NOMO-1 (cell line): ENCODE data around the gene SLC6A18.
"Not testable (repeated sequence)": the region's sequence is repeated elsewhere in the genome, so short reads cannot be mapped to it uniquely, and the experiment has no call there.

Experiments
- DNase-seq, 2 experiments: peaks; one replicate each; lab custom pipeline; 2025; ENCODE audit not compliant: unreplicated experiment in 2 of 2; lab: John Stamatoyannopoulos, UW

SLC6A18 gene

GRCh38 chr5:1270426-1270825, 45.2 kb downstream of the SLC6A18 start:
- DNase-seq, result no peak

GRCh38 chr5:1270933-1271914, 46.0 kb downstream of the SLC6A18 start:
- DNase-seq, result no peak

- DNase-seq, result no peak
Measured at GRCh38 chr5:1272201-1272600, 47.0 kb downstream of the SLC6A18 start.

GRCh38 chr5:1273745-1274144, 48.6 kb downstream of the SLC6A18 start:
- no peak for DNase-seq

GRCh38 chr5:1274471-1274870, 49.3 kb downstream of the SLC6A18 start:
- no peak for DNase-seq

- not testable (repeated sequence) for DNase-seq
Measured at GRCh38 chr5:1275397-1276391, 50.5 kb downstream of the SLC6A18 start.

- no peak for DNase-seq
Measured at GRCh38 chr5:1276930-1277329, 51.7 kb downstream of the SLC6A18 start.

GRCh38 chr5:1277331-1277730, 52.1 kb downstream of the SLC6A18 start:
- no peak for DNase-seq

- DNase-seq, result no peak
Measured at GRCh38 chr5:1277781-1278180, 52.6 kb downstream of the SLC6A18 start.

- no peak for DNase-seq
Measured at GRCh38 chr5:1278216-1278615, 53.0 kb downstream of the SLC6A18 start.

- no peak for DNase-seq
Measured at GRCh38 chr5:1278656-1279442, 53.7 kb downstream of the SLC6A18 start.

- DNase-seq, result no peak
Measured at GRCh38 chr5:1279443-1280151, 54.4 kb downstream of the SLC6A18 start.

GRCh38 chr5:1280177-1281037, 55.2 kb downstream of the SLC6A18 start:
- DNase-seq, result no peak

GRCh38 chr5:1281038-1281882, 56.1 kb downstream of the SLC6A18 start:
- DNase-seq, result no peak

- no peak for DNase-seq
Measured at GRCh38 chr5:1282131-1282992, 57.2 kb downstream of the SLC6A18 start.

GRCh38 chr5:1282993-1283728, 58.0 kb downstream of the SLC6A18 start:
- not testable (repeated sequence) for DNase-seq

- DNase-seq, result not testable (repeated sequence)
Measured at GRCh38 chr5:1283729-1284041, 58.5 kb downstream of the SLC6A18 start.
